ENCODE measurements around the gene DHODH.
"Not testable (repeated sequence)": the region's sequence is repeated elsewhere in the genome, so short reads cannot be mapped to it uniquely, and the experiment has no call there.

DHODH gene

DNA sequence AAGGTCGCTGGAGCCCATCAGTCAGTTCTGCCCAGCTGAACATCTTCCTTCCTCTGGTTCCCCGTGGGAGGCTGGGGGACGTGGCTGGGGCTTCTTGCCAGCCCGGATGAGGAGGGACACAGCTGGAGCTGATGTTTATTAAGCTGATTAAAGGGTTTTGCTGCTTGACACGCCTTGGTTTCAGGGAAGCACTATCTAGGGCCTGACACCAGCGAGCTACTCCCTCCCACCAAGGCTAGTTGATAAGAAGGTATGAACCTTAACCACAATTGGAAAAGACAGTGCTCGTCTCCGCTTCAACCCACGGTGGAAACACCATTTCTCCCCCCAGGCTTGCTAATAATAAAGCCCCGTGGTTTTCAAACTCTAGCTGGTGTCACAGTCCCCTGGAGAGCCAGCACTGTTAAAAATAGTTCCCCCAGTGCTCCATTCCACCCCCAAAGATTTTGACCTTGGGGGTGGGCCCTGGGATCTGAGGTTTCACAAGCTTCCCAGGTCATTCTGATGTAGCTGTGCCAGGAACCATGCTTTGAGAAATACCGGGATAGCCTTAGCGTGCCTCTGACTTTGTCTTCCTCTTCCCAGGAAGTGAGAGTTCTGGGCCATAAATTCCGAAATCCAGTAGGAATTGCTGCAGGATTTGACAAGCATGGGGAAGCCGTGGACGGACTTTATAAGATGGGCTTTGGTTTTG, 5.5 kb downstream of the DHODH start:
- no peak for DNase-seq

- DNase-seq: no peak
These were observed 6.1 kb downstream of the DHODH start for GRCh38 chr16:72014675-72015074.

- DNase-seq: no peak
These were observed 6.6 kb downstream of the DHODH start for GRCh38 chr16:72015124-72015523.

- DNase-seq: no peak
These were observed 9.9 kb downstream of the DHODH start for GRCh38 chr16:72018470-72018869.

GRCh38 chr16:72021043-72021442, 12.5 kb downstream of the DHODH start:
- no peak for DNase-seq

DNA sequence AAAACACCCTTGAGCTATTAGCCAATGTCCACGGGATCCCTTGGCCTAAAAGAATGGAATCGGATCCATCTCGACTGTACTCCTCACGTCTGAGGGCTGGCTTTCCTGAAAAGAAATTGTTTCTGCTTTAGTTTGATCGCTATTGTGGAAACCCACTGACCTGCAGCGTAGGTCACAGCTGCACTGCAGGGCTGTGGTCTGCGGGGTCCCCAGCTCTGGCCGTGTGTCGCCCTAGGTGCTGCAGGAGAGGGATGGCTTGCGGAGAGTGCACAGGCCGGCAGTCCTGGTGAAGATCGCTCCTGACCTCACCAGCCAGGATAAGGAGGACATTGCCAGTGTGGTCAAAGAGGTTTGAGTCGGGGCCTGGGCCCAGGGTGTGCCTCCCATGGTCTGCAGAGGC, 13.6 kb downstream of the DHODH start:
- DNase-seq: no peak

GRCh38 chr16:72023962-72024361, 15.4 kb downstream of the DHODH start:
- DNase-seq: no peak

- no peak for DNase-seq
These were observed 16.4 kb downstream of the DHODH start for GRCh38 chr16:72024862-72025382.

- no peak for DNase-seq
These were observed 17.0 kb downstream of the DHODH start for GRCh38 chr16:72025404-72026114.

- no peak for DNase-seq
These were observed 19.3 kb downstream of the DHODH start for GRCh38 chr16:72027669-72028378.

GRCh38 chr16:72029567-72030271, 21.2 kb downstream of the DHODH start:
- DNase-seq: no peak

- no peak for DNase-seq
These were observed 24.9 kb downstream of the DHODH start for GRCh38 chr16:72033437-72033836.

GRCh38 chr16:72036098-72036497, 27.6 kb downstream of the DHODH start:
- DNase-seq: no peak

GRCh38 chr16:72042157-72042660, 33.7 kb downstream of the DHODH start:
- no peak for DNase-seq

GRCh38 chr16:72043058-72043457, 34.5 kb downstream of the DHODH start:
- no peak for DNase-seq

DNA sequence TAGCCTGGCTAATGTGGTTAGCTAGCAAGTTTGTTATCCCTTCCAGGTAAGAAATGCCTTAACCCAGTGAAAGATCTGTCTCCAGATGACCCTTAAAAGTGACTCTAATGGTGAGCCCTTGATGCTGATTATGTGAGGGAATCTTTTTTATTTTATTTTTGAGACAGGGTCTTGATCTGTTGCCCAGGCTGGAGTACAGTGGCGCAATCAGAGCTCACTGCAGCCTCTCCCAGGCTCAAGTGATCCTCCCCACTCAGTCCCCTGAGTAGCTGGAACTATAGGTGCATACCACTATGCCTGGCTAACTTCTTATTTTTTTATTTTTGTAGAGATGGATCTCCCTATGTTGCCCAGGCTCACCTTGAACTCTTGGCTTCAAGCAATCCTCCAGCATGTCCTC, 35.0 kb downstream of the DHODH start:
- no peak for DNase-seq

- no peak for DNase-seq
These were observed 35.8 kb downstream of the DHODH start for GRCh38 chr16:72044296-72044695.

DNA sequence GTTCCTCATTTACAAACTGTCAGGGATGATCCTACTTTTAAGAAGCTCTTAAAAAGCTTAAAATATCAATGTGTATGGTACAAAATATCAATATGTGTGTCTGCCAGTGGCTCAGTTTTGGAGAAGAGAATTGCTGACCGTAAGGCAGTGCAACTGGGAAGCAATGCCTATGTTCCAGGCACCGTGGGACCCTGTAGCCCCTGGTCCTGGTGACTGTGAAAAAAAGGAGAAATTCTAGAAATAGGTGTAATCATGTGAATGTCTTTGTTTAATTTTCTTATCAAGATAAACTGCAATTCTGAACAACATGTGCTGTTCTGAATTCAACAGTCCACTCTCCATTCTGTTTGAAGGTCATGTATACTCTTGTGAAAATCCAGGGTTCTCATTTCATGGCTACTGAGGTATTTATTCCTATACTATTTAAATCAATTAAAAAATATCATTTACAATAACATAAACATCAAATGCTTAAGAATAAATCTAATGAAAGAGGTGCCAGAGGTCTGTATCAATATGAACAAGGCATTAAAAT, 36.3 kb downstream of the DHODH start:
- DNase-seq: no peak

- DNase-seq: no peak
These were observed 40.6 kb downstream of the DHODH start for GRCh38 chr16:72049110-72049509.

GRCh38 chr16:72050769-72051464, 42.4 kb downstream of the DHODH start:
- DNase-seq: no peak

GRCh38 chr16:72051818-72052217, 43.3 kb downstream of the DHODH start:
- DNase-seq: no peak

- not testable (repeated sequence) for DNase-seq
These were observed 45.8 kb downstream of the DHODH start, which contains the start of gene HP for GRCh38 chr16:72054254-72054847. Gene HP (plus strand): TSS chr16:72054505. CDS start chr16:72054653, 148 bp downstream.

Measured in NCI-H187 (cell line).